22Rv1 (cell line): ENCODE measurements around the gene TECPR1.

Experiments
- H3K27ac ChIP-seq: fragments of 450-650 bp; 2 replicates; pipeline ENCODE4 v1.5.1; 2017
- ZFX ChIP-seq: fragments of 450-650 bp; IDR thresholded peaks from 2 replicates; pipeline ENCODE4 v1.6.1; 2017; ENCODE audit warnings: antibody characterized with exemption, borderline replicate concordance
- TF ChIP-seq, protein P1 (sequence below): fragments of 450-650 bp; IDR thresholded peaks from 2 replicates; pipeline ENCODE4 v1.5.1; 2017; ENCODE audit warnings: mild to moderate bottlenecking

Gene TECPR1

DNA sequence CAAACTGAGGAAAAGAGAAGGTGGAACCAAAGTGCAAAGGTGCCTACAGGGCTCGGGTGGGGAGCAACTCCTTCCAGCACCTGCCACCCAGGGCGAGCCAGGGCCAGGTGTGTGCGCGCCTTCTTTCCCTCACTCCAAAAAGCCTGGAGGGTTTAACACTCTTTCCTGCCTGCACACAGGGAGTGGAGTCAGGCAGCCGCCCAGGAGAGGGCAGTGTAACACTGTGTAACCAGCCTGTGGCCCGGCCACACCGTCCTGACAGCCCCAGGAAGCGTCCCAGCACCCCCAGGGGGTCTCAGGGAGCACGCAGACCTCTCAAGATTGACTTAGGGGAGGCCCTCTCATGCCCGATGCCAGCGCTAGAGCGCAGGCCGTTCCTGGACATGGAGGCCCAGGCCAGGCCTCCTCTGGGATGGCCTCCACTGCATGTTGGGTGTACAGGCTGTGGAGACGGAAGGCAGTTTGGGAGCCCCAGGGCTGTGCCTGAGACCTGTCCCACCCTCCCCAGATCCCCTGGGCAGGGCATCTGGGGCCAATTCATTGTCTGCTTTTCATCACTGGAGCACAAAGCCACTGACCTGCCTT, 42.9 kb upstream of the TECPR1 start:
- H3K27ac ChIP-seq: peak overlapping the region; percentile 40
- TF ChIP-seq, protein P1, sequence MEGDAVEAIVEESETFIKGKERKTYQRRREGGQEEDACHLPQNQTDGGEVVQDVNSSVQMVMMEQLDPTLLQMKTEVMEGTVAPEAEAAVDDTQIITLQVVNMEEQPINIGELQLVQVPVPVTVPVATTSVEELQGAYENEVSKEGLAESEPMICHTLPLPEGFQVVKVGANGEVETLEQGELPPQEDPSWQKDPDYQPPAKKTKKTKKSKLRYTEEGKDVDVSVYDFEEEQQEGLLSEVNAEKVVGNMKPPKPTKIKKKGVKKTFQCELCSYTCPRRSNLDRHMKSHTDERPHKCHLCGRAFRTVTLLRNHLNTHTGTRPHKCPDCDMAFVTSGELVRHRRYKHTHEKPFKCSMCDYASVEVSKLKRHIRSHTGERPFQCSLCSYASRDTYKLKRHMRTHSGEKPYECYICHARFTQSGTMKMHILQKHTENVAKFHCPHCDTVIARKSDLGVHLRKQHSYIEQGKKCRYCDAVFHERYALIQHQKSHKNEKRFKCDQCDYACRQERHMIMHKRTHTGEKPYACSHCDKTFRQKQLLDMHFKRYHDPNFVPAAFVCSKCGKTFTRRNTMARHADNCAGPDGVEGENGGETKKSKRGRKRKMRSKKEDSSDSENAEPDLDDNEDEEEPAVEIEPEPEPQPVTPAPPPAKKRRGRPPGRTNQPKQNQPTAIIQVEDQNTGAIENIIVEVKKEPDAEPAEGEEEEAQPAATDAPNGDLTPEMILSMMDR: peak; percentile 86
- TF ChIP-seq ZFX: no peak

DNA sequence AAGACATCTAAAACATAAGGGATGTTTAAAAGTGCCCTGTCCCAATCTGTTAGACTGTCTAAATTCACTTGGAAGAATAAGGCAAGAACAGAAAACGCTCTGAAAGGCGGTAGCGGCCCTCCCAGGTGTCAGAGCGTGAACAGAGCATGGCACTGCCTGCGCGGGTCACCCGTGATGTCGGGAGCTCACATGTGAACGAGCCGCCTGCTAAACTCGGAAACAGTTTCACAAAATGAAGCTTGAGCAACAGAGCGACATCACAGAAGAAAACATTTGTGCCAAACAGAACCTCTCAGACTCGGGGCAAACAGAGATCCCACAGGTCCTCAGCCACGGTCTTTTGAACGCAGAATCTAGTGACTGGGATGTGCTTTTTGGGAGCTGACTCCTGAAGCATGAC, 42.3 kb upstream of the TECPR1 start:
- no peak for TF ChIP-seq ZFX
- TF ChIP-seq, protein P1: no peak
- H3K27ac ChIP-seq: peak overlapping the region; percentile 40

DNA sequence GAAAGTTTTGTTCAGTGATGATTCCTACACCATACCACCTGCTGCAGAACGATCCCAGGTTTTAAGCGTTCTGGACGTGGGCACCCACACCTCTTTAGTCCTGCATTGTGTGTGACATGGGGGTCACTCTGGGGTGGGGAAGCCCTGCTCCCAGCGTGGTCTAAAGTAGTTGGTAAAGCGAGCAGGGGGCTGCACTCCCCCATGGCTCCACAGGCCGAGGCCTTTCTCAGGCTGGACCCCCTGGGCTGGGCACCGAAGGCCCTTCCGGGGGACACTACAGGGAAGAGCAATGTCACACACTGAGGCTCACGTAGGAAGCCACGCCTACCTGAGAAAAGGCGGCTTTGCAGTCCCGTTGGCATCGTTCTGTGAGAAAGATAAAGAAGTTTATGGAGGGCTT, 41.7 kb upstream of the TECPR1 start:
- H3K27ac ChIP-seq: no peak overlapping the region
- TF ChIP-seq, protein P1: no peak
- TF ChIP-seq ZFX: no peak

DNA sequence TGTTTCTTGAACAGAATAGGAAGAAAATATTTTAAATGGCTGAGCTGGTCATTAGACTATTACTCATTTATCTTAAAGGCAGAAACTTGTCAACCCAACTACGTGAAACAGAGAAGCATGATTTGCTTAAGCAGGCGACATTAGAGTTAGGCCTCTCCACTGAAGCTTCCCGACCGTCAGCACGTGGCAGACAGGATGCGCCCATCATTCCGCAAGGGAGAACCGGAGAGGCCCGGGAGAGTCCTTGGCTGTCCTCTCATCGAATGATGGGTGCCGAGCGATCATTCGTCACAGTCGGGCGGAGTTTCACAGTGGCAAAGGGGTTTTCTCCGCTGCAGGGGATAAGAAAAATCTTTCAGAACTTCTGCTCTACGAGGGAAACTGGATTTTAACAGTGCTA, 41.2 kb upstream of the TECPR1 start:
- TF ChIP-seq, protein P1: no peak
- no peak for TF ChIP-seq ZFX
- H3K27ac ChIP-seq: no peak overlapping the region

DNA sequence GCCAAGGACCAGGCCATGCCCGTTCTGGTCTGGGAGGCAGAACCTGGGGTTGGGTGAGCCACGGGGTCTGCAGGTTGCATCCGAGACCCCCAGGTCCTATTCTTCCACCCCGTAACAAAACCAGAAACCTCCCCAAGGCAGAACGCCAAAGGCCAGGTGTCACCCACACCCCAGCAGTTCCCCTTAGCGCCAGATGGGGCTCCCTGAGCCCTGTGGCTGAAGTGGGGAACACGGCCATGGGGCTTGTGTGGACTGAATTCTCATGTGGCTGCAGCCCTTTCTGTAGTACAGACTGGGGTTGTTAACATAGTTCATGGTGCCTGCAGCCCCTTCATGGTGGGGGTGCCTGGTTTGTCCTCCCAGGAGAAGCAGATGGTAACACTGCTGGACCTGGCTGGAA, 39.7 kb upstream of the TECPR1 start:
- no peak overlapping the region for H3K27ac ChIP-seq
- TF ChIP-seq ZFX: no peak
- TF ChIP-seq, protein P1: no peak

DNA sequence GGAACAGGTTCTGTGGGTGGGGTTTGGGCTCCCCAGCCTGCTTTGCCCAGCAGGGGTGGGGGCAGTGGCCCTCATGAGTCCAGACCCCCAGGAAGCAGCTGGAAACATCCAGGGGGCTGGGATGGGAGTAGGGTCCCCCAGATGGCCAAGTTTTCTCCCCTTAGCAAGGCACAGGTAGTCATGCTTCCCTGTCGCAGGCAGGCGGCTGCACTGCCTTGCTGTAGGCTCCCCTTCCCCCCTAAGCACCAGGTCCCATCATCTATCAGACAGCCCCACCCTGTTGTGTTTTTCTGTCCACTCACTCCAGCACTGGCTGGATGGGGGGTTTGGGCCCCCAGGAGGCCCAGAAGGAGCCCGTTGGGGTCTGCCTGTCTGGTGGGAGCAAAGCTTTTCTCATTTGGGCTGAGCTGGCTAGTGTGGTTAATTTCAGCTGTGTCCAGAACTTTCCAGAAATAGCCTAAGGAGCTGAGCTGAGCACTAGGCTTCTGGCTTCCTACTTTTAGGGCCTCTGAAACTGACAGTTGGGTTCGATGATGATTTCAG, 37.4 kb upstream of the TECPR1 start:
- TF ChIP-seq, protein P1: no peak
- no peak for TF ChIP-seq ZFX

DNA sequence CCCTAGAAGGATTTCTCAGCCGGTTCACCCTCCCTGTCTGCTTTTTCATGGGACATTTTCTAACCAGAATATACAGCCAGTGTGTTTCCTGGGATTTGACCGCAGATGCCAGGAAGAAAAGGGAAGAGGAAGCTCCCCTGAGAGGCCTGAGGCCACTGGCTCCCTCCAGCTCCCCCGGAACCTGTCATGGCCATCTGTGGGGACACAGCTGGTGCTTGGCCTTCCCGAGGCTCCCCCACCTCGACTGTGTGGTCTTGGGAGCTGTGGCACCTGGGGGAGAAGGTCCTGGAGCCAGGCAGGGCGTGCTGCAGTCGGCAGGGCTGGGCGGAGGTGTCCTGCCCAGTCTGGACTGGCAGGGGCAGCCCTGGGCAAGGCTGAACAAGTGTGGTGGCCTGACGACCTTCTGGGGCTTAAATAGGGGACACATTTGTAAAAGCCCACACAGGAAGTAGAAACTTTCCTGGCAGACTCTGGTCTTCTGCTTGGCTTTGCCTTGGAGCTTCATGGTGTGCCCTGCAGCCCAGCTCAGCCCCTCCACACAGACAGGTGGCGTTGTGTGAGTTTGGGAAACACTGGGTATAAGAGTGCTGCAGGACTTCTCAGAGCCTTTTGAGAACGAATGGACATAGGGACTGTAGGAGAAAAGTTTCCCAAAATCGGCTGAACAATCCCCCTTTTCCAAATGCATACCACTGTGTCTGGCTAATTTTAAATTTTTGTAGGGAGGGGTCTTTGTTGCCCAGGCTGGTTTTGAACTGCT, 36.2 kb upstream of the TECPR1 start:
- peak overlapping the region; percentile 7; the same call in 1 of the 2 replicates for H3K27ac ChIP-seq
- TF ChIP-seq ZFX: no peak
- TF ChIP-seq, protein P1: 0 out of 2 replicates have a peak, but pooled peaks have one; percentile 5

More for the DNA sequence above, 37.4 kb upstream of the TECPR1 start:
- H3K27ac ChIP-seq: no peak overlapping the region
